ENCODE results near the gene POLR2H. TPM values are rescaled to one million over a fixed set of nuclear protein-coding genes. Genes with fewer than 3 reads are reported as not detected.

Gene POLR2H
- total RNA-seq, 1 donor from 2014 or later = 64.3 TPM

DNA sequence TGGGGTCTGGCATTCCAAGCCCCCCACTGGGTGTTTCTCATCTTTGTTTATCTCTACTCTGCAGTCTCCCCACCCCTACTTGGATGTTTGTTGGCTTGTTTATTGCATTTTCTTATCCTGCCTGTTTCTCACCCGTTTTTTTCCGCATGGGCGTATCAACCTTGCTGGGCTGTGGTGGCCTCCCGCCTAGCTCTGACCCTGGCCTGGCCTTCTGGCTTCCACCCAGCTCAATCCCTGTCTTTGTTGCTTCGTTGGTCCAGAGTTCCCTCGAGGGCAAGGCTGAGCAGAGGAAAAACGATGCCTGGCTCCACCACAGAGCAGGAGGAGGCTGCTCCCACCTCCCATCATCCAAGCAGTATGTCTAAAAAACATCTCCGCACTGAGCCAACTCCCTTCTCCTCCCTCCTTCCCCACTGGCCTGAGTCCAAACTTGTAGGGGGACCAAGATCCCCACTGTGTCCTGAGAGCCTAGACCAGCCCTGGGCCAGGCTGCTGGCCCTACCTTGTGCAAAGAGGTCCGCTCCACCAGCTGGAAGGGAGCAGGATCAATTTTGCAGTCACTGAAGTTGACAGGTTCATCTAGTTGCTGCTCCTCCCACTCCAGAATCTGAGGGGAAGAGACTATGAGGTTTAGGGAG is 9.9 kb upstream of the POLR2H start:
- Histone ChIP-seq H3K4me3 (no peak overlapping the region), H3K27me3 (no peaks in the 10 kb centered on the region), H3K4me1 (peaks cover 10% of the 10 kb centered on the region), H3K27ac (no peak overlapping the region), H3K9me3 (no peaks in the 10 kb centered on the region), H3K36me3 (peaks cover 0 to 7% of the 10 kb centered on the region in 2 donors)
- TF ChIP-seq POLR2AphosphoS5 (IDR thresholded peaks at IDR 0.05; ENCODE audit: insufficient read depth in 1 of 2, low read depth in 1 of 2) (no peak), POLR2A (IDR thresholded peaks at IDR 0.05) (no peak)
- TF ChIP-seq, protein P1, sequence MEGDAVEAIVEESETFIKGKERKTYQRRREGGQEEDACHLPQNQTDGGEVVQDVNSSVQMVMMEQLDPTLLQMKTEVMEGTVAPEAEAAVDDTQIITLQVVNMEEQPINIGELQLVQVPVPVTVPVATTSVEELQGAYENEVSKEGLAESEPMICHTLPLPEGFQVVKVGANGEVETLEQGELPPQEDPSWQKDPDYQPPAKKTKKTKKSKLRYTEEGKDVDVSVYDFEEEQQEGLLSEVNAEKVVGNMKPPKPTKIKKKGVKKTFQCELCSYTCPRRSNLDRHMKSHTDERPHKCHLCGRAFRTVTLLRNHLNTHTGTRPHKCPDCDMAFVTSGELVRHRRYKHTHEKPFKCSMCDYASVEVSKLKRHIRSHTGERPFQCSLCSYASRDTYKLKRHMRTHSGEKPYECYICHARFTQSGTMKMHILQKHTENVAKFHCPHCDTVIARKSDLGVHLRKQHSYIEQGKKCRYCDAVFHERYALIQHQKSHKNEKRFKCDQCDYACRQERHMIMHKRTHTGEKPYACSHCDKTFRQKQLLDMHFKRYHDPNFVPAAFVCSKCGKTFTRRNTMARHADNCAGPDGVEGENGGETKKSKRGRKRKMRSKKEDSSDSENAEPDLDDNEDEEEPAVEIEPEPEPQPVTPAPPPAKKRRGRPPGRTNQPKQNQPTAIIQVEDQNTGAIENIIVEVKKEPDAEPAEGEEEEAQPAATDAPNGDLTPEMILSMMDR (IDR thresholded peaks at IDR 0.05) = no peak
- intact Hi-C loops (cut with DNase I) = no loop called here
- DNase-seq (ENCODE audit: extremely low spot score in 2 of 2) = no peak

- H3K27ac ChIP-seq = no peak overlapping the region
- peaks cover 10% of the 10 kb centered on the region for H3K4me1 ChIP-seq
- TF ChIP-seq, protein P1 (IDR thresholded peaks at IDR 0.05) = no peak
- TF ChIP-seq POLR2A (IDR thresholded peaks at IDR 0.05) = no peak
- TF ChIP-seq POLR2AphosphoS5 (IDR thresholded peaks at IDR 0.05; ENCODE audit: insufficient read depth in 1 of 2, low read depth in 1 of 2) = no peak
- H3K27me3 ChIP-seq = no peaks in the 10 kb centered on the region
- peaks cover 0 to 12% of the 10 kb centered on the region in 2 donors for H3K36me3 ChIP-seq
- no peak for DNase-seq (ENCODE audit: extremely low spot score in 2 of 2)
- intact Hi-C loops (cut with DNase I) = no loop called here
- H3K9me3 ChIP-seq = no peaks in the 10 kb centered on the region
- H3K4me3 ChIP-seq = no peak overlapping the region
These were observed 9.2 kb upstream of the POLR2H start for GRCh38 chr3:184352149-184352785.

DNA sequence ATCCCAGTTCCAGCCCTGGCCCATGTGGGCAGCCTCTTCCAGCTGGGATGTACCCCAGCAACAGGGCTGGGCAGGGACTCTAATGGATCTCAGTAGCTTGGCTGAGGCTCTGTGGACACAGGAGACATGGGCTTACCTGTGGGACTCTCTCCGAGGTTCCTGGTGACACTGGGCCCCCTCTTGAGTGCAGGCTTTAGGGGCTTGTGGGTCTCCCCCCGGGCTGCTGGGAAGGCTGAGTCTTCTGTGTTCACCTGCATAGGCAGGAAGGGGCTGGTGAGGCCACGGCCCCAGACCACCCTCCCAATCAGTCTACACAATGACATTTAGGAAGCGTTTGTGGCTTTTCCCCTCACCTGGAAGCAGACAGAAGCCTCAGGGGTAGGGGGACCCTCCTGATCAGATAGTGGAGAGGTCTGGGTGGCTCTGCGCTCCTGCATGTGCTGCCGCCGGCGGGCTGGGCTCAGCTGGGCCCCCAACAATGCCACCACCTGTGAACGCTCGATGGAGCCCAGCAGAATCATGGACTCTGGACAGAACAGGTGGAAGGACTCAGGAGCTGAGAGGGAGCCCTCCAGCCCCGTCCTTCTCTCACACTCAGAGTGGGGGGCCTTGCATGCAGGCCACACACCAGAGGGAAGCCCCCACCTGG is 8.5 kb upstream of the POLR2H start:
- Histone ChIP-seq H3K27ac (no peak overlapping the region), H3K4me1 (peaks cover 10% of the 10 kb centered on the region), H3K4me3 (no peak overlapping the region), H3K9me3 (no peaks in the 10 kb centered on the region), H3K27me3 (no peaks in the 10 kb centered on the region), H3K36me3 (peaks cover 0 to 14% of the 10 kb centered on the region in 2 donors)
- no peak for DNase-seq (ENCODE audit: extremely low spot score in 2 of 2)
- TF ChIP-seq POLR2AphosphoS5 (IDR thresholded peaks at IDR 0.05; ENCODE audit: insufficient read depth in 1 of 2, low read depth in 1 of 2) (no peak), POLR2A (IDR thresholded peaks at IDR 0.05) (no peak)
- TF ChIP-seq, protein P1 (IDR thresholded peaks at IDR 0.05) = no peak
- intact Hi-C loops (cut with DNase I) = no loop called here

GRCh38 chr3:184353546-184353941 is 8.0 kb upstream of the POLR2H start:
- H3K36me3 ChIP-seq = peaks cover 0 to 14% of the 10 kb centered on the region in 2 donors
- no peak for DNase-seq (ENCODE audit: extremely low spot score in 2 of 2)

More at GRCh38 chr3:184353546-184353941, 8.0 kb upstream of the POLR2H start:
- no peak overlapping the region for H3K4me3 ChIP-seq
- no peak overlapping the region for H3K27ac ChIP-seq
- no peaks in the 10 kb centered on the region for H3K27me3 ChIP-seq
- H3K9me3 ChIP-seq = no peaks in the 10 kb centered on the region
- intact Hi-C loops (cut with DNase I) = no loop called here
- H3K4me1 ChIP-seq = peaks cover 10% of the 10 kb centered on the region
- no peak for TF ChIP-seq POLR2A (IDR thresholded peaks at IDR 0.05)
- no peak for TF ChIP-seq POLR2AphosphoS5 (IDR thresholded peaks at IDR 0.05; ENCODE audit: insufficient read depth in 1 of 2, low read depth in 1 of 2)
- TF ChIP-seq, protein P1 (IDR thresholded peaks at IDR 0.05) = no peak

Measured in vagina (tissue), 2 donors.